ENCODE results near the gene SERPINA4. TPM values are rescaled to one million over a fixed set of nuclear protein-coding genes. Genes with fewer than 3 reads are reported as not detected.

Gene SERPINA4
- total and polyA plus RNA-seq, 2 of the 8 experiments (the other 6 are each of a cell fraction or from before 2014, with no cell fraction given) = not detected

GRCh38 chr14:94593749-94594431 is 32.6 kb downstream of the SERPINA4 start:
- Histone ChIP-seq H3K27ac (ENCODE audit: low read depth, low read length) (no peak overlapping the region), H4K5ac (ENCODE audit: insufficient read length, low read depth, low read length) (no peak overlapping the region), H3K79me1 (ENCODE audit: low read depth, low read length) (no peaks in the 10 kb centered on the region), H2BK20ac (ENCODE audit: low read length) (no peak overlapping the region), H3K9ac (replicated peaks in 1 of 4; ENCODE audit: extremely low read depth in 1 of 4, low read depth in 3 of 4, low read length in 3 of 4) (no peak overlapping the region), H3K9me3 (ENCODE audit: insufficient read depth in 2 of 2, low read depth in 1 of 2, low read length in 1 of 2) (no peaks in the 10 kb centered on the region), H3K23me2 (ENCODE audit: low read depth, low read length) (peaks cover 5% of the 10 kb centered on the region; the same call in 1 of the 2 replicates), H3K79me2 (ENCODE audit: control insufficient read depth in 1 of 2, insufficient read depth in 2 of 2, low read length in 2 of 2) (no peaks in the 10 kb centered on the region), H3K4ac (replicated peaks; ENCODE audit: insufficient read length, low read depth, low read length) (no peak overlapping the region), H2BK120ac (replicated peaks; ENCODE audit: low read depth, low read length) (no peak overlapping the region), H3K56ac (replicated peaks; ENCODE audit: insufficient read length, low read depth, low read length) (no peak overlapping the region), H2BK5ac (ENCODE audit: low read depth, low read length) (no peak overlapping the region), H2AFZ (ENCODE audit: low read length) (no peak overlapping the region), H3K18ac (ENCODE audit: extremely low read depth, low read length) (no peak overlapping the region), H2BK12ac (ENCODE audit: low read depth, low read length) (no peak overlapping the region), H3K36me3 (ENCODE audit: control insufficient read depth in 2 of 4, insufficient read depth in 4 of 4, low read length in 3 of 4) (no peaks in the 10 kb centered on the region), H3K23ac (ENCODE audit: insufficient read length) (no peak overlapping the region), H4K91ac (replicated peaks; ENCODE audit: insufficient read length, low read length) (no peak overlapping the region), H4K20me1 (replicated peaks in 1 of 2; ENCODE audit: control insufficient read depth in 1 of 2, insufficient read depth in 2 of 2, low read length in 2 of 2) (no peaks in the 10 kb centered on the region), H3K27me3 (replicated peaks in 1 of 4; ENCODE audit: control insufficient read depth in 3 of 4, extremely low read depth in 1 of 4, insufficient read depth in 3 of 4, low read length in 3 of 4) (no peaks in the 10 kb centered on the region; a peak in 1 of 7 replicates), H2AK5ac (ENCODE audit: low read depth, low read length) (no peak overlapping the region), H3K4me1 (replicated peaks in 1 of 4; ENCODE audit: control insufficient read depth in 3 of 4, insufficient read depth in 4 of 4, low read length in 3 of 4) (peaks cover 0 to 1% (median 0%) of the 10 kb centered on the region in 4 experiments; a peak in 1 of 7 replicates), H3K4me2 (ENCODE audit: insufficient read depth in 1 of 2, low read depth in 2 of 2, low read length in 2 of 2) (no peak overlapping the region), H3K14ac (ENCODE audit: insufficient read length) (no peak overlapping the region), H4K8ac (ENCODE audit: extremely low read depth, insufficient read depth, low read length) (no peak overlapping the region), H2BK15ac (ENCODE audit: low read length) (no peak overlapping the region), H3K4me3 (ENCODE audit: extremely low read depth in 1 of 4, insufficient read depth in 2 of 4, low read depth in 3 of 4, low read length in 4 of 4) (no peak overlapping the region)
- DNase-seq (ENCODE audit: low read depth in 1 of 2, low spot score in 2 of 2) (no peak), FAIRE-seq (no peak)
- TF ChIP-seq RNF2 (IDR thresholded peaks at IDR 0.05; ENCODE audit: borderline replicate concordance, low read depth, low read length, missing control alignments, poor library complexity, severe bottlenecking) (no peak), HDAC2 (IDR thresholded peaks at IDR 0.05; ENCODE audit: borderline replicate concordance in 1 of 2, low read depth in 2 of 2, low read length in 2 of 2) (no peak), POLR2AphosphoS5 (IDR thresholded peaks at IDR 0.05; ENCODE audit: low read depth, low read length) (no peak), SIX5 (IDR thresholded peaks at IDR 0.05; ENCODE audit: low read depth, low read length) (no peak)
- ChIA-PET CTCF (ENCODE audit: partially characterized antibody) (no interaction called here), POLR2A (ENCODE audit: partially characterized antibody) (no interaction called here)
- 85% methylated on average over 4 of the region's 4 CpGs; no CpG with 5 or more reads in 1 of the 2 experiments for WGBS, 2 experiments (ENCODE audit: extremely low coverage in 1 of 2, insufficient coverage in 1 of 2, insufficient read length in 1 of 2, insufficient replicate concordance in 2 of 2, low coverage in 1 of 2, low lambda C conversion rate in 2 of 2, missing lambda C conversion rate in 1 of 2)

Data from H1 (cell line).